Muscle of back (tissue), 13 donors: ENCODE results near the gene CDKN1C. TPM values are rescaled to one million over a fixed set of nuclear protein-coding genes. Genes with fewer than 3 reads are reported as not detected.

Experiments used
- DNase-seq, 3 donors: peaks; one replicate each; pipeline versions ENCODE4 v3.0.0 to v3.0.0-alpha.2; 2013
- long read RNA-seq, 9 donors: transcript quantifications; one replicate each; lab custom pipeline, GENCODE V29; 2026
- polyA plus RNA-seq, 10 donors: library from polyadenylated mRNA; unstranded; fragments of 120-200 nt; gene quantifications; one replicate each; pipeline ENCODE4 v1.2.1, GENCODE V29; 2013; ENCODE audit not compliant: insufficient read length in 10 of 10

CDKN1C gene
- 100 to 1,000 TPM; 135 to 206 (median 171) TPM for polyA plus RNA-seq
- long read RNA-seq, donor 1, transcript CDKN1C-205 (2 exons, 944 nt) = minor isoform, 20 of 248 reads
- long read RNA-seq, donor 1, transcript CDKN1C-204 (4 exons, 1,771 nt) = major isoform, 73 of 248 reads
- long read RNA-seq, donor 1, transcript CDKN1C-201 (4 exons, 1,193 nt) = minor isoform, 7 of 248 reads
- long read RNA-seq, donor 1, transcript CDKN1C-203 (3 exons, 1,930 nt) = minor isoform, 16 of 248 reads
- long read RNA-seq, donor 1, partial matches to known transcripts = 115 of 248 reads
- long read RNA-seq, donor 1, other reads (novel, unspliced or antisense) = 14 of 248 reads
- long read RNA-seq, donor 2, transcript CDKN1C-204 (4 exons, 1,771 nt) = major isoform, 45 of 174 reads
- long read RNA-seq, donor 2, transcript CDKN1C-201 (4 exons, 1,193 nt) = minor isoform, 7 of 174 reads
- long read RNA-seq, donor 2, transcript CDKN1C-203 (3 exons, 1,930 nt) = minor isoform, 13 of 174 reads
- long read RNA-seq, donor 2, transcript CDKN1C-205 (2 exons, 944 nt) = minor isoform, 18 of 174 reads
- long read RNA-seq, donor 2, partial matches to known transcripts = 90 of 174 reads
- long read RNA-seq, donor 2, other reads (novel, unspliced or antisense) = 0 of 174 reads
- long read RNA-seq, donor 3 = 0 reads
- long read RNA-seq, donor 4, transcript CDKN1C-204 (4 exons, 1,771 nt) = major isoform, 29 of 48 reads
- long read RNA-seq, donor 4, transcript CDKN1C-203 (3 exons, 1,930 nt) = minor isoform, 6 of 48 reads
- long read RNA-seq, donor 4, transcript CDKN1C-205 (2 exons, 944 nt) = minor isoform, 11 of 48 reads
- long read RNA-seq, donor 4, partial matches to known transcripts = 0 of 48 reads
- long read RNA-seq, donor 4, other reads (novel, unspliced or antisense) = 0 of 48 reads
- long read RNA-seq, donor 5, transcript CDKN1C-203 (3 exons, 1,930 nt) = minor isoform, 21 of 178 reads
- long read RNA-seq, donor 5, transcript CDKN1C-205 (2 exons, 944 nt) = minor isoform, 27 of 178 reads
- long read RNA-seq, donor 5, transcript CDKN1C-201 (4 exons, 1,193 nt) = minor isoform, 14 of 178 reads
- long read RNA-seq, donor 5, transcript CDKN1C-204 (4 exons, 1,771 nt) = major isoform, 75 of 178 reads
- long read RNA-seq, donor 5, partial matches to known transcripts = 27 of 178 reads
- long read RNA-seq, donor 5, other reads (novel, unspliced or antisense) = 11 of 178 reads
- long read RNA-seq, donor 6, transcript CDKN1C-203 (3 exons, 1,930 nt) = minor isoform, 26 of 237 reads
- long read RNA-seq, donor 6, transcript CDKN1C-205 (2 exons, 944 nt) = minor isoform, 13 of 237 reads
- long read RNA-seq, donor 6, transcript CDKN1C-201 (4 exons, 1,193 nt) = minor isoform, 12 of 237 reads
- long read RNA-seq, donor 6, transcript CDKN1C-204 (4 exons, 1,771 nt) = major isoform, 63 of 237 reads
- long read RNA-seq, donor 6, partial matches to known transcripts = 118 of 237 reads
- long read RNA-seq, donor 6, other reads (novel, unspliced or antisense) = 0 of 237 reads
- long read RNA-seq, donor 7, transcript CDKN1C-205 (2 exons, 944 nt) = minor isoform, 9 of 79 reads
- long read RNA-seq, donor 7, transcript CDKN1C-204 (4 exons, 1,771 nt) = major isoform, 53 of 79 reads
- long read RNA-seq, donor 7, transcript CDKN1C-203 (3 exons, 1,930 nt) = minor isoform, 12 of 79 reads
- long read RNA-seq, donor 7, partial matches to known transcripts = 0 of 79 reads
- long read RNA-seq, donor 7, other reads (novel, unspliced or antisense) = 0 of 79 reads
- long read RNA-seq, donor 8, transcript CDKN1C-205 (2 exons, 944 nt) = minor isoform, 9 of 56 reads
- long read RNA-seq, donor 8, transcript CDKN1C-203 (3 exons, 1,930 nt) = minor isoform, 11 of 56 reads
- long read RNA-seq, donor 8, transcript CDKN1C-204 (4 exons, 1,771 nt) = major isoform, 29 of 56 reads
- long read RNA-seq, donor 8, partial matches to known transcripts = 0 of 56 reads
- long read RNA-seq, donor 8, other reads (novel, unspliced or antisense) = 0 of 56 reads
- long read RNA-seq, donor 9, transcript CDKN1C-204 (4 exons, 1,771 nt) = major isoform, 17 of 26 reads
- long read RNA-seq, donor 9, partial matches to known transcripts = 0 of 26 reads
- long read RNA-seq, donor 9, other reads (novel, unspliced or antisense) = 0 of 26 reads

DNA sequence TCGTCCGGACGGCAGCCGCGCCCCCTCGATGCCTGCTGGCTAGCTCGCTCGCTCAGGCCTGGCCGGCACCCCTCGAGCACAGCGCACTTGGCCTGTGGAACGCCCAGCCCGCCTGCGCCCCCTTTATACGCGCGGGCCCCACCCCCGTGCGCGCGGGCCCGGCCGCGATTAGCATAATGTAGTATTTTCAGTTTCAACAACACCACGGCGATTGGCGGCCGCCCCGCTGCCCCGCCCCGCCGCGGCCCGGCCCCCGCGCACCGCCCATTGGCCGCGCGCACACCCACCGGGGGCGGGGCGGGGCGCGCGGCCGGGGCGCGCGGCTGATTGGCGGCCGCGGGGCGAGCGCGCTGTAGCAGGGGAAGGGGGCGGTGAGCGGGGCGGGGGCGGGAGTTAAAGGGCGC, at the start of gene CDKN1C:
TSS of gene CDKN1C (minus strand) at position 98 of the 404 bp plus-strand sequence. CDS start 319 bp downstream, outside the sequence.
- peak; percentile 89 to 97 (median 91) for DNase-seq

DNA sequence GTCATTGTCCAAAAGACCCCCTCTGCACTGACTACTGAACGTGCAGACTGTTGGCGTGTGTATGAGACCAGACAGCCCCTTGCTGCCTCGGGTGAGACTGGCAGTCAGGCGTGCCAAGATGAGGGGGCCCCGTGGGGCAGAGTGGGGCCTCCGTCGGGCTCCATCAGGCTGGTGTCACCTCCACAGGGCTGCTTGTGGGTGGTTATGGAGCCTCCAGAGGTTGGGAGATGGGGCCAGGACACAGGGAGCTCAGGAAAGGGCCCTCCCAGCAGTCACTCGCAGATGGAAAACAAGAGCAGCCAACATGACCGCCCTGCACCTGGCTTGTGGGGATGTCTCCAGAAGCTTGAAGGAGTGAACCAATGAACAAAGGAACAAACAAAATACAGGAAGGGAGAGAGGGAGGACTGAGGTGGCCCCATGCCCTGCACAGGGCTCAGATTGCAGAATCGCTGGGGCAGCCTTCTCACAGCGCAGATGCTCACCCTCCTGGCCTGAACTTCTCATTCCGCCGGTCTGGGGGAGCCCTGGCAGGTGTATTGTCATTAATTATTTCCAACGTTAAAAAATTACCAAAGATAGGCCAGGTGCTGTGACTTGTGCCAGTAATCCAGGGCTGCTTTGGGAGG, 49.1 kb upstream of the CDKN1C start:
- no peak for DNase-seq

DNA sequence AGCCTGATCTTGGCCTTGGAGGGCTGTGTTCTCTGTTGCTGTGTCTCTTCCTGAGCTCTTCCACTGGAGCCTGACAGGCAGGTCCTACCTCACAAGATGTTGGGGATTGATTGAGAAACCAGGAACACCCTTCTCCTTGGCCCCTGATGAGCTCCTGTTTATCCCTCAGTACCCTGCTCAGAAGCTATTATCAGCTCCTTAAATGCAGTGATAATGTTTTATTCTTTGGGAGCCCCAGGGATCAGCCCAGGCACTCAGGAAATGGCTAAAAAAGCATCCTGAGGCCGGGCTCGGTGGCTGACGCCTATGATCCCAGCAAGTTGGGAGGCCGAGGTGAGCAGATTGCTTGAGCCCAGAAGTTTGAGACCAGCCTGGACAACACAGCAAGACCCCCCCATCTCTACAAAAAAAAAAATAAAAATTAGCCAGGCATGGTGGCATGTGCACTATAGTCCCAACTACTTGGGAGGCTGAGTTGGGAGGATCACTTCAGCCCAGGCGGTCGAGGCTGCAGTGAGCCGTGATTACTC, 48.5 kb upstream of the CDKN1C start:
- no peak for DNase-seq

DNA sequence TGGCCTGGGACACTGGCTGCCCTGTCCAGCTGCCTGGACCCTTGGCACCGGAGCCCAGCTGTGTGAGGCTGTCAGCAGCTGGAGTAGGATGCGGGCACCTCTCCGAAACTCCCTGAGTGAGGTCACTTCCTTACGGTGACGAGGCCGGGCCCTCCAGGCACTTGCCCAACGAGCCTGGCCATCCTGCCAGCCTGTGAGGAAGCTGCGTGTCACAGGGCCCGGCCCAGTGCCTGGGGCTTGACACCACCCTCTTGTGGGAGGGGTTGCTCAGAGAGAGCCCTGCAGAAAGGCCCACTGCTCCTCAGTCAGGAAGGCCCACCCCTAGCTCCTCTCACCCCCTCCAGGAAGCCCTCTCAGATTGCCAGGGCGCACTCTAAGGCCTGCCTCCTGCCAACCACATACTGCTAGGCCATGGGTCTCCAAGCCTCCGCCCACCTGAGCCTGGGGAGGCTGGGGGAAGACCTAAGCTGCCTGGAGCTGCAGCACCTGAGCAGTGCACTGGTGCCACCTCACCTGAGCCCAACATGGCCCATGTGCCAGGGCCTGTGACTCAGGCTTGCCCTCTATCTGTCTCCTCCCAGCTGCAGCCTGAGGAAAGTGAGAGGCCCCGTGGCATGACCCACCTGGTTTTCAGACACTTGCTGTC, 47.9 kb upstream of the CDKN1C start:
- DNase-seq = peak in 1 of 3 donors; percentile 61

DNA sequence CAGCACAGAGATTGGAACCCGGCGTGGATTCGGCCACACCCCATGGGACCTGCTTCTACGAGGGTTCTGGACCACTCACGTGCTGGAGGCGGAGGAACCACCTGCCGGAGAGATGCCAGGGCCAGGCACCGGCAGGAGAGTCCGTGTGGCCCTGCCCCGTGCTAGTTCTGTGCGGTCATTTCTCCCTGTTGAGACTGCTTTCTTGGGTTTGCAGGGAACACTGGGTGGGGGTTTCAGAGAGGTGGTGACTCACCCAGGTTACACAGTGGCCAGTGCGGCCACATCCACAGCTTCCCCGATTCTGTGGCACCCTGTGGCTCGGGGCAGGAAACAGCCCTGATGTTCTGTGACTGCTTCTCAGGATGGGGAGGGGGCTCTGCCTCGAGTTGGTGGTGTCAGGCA, 47.3 kb upstream of the CDKN1C start:
- no peak for DNase-seq

DNA sequence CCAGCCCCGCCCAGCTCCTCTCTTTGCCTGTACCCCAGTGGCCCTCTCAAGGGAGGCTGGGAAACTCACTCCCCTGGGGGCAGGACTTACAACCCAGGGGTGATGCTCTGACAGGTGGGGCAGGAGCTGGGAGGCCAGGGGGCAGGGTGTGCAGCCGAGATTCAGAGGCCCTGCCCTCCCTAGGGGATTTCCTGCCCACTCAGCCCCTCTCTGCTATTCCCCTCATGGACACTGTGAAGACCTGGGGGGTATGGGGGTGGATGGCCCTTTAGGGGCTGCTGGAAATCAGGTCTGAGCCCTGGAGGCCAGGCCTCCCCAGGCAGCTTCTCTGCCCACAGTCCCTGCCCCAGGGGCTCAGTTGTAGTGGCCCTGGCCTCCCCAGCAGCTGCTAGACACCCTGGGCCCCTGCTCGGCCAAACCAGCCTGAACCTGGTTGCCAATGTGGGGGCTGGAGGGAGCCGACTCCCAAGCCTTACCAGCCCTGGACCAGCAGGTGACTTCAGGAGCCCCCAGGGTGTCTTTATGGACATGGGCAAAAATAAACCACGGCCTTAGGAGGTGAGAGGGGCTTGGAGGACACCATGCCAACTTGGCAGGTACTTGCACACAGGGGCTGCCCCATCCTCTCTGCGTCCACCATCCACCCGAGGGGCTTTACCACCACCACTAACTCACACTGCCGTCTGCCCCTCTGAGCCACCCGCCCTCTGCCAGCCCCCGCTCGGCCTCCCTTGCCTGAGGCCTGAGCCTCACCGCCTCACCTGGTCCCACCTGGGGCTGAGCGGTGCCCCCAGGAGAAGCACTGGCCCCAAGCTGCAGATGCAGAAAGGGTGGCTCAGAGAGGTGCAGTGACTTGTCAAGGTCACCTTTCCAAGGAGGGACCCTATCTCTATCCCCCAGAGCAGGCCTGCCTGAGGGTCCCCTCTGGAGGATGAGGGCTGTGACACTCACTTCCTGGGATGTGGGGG, 46.5 kb upstream of the CDKN1C start:
- no peak for DNase-seq

GRCh38 chr11:2931420-2931746, 45.8 kb upstream of the CDKN1C start:
- no peak for DNase-seq

DNA sequence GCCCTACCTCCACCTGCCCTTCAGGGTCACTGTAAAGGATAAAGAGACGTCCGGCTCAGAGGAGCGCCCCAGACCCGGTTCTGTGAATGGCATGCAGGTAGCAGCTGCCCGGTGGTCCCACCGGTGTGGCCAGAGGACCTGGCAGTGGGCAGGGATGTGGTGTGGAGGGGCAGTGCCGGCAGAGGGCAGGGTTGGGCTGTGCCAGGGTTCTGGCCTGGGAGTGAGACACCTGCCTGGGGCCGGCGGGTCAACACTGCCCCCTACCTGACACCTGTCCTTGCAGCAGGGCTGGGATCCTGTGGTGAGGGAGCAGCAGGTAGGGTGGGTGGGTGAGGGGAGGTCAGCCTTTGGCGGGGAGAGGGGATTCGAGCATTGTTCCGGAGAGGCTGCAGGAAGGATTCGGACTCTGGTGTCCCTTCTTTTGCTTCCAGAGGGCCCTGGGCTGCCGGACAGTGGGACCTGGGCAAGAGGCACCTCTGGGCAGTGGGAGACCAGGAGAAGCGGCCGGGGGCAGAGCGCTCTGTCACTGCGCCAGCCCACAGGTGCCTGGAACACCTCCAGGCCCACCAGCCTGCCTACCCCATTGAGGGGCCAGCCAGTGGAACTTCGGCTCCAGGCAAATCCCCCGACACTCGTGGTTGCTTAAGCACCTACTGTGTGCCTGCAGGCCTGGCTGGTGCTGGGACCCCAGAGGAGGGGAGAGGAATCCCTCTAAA, 45.3 kb upstream of the CDKN1C start:
- no peak for DNase-seq

DNA sequence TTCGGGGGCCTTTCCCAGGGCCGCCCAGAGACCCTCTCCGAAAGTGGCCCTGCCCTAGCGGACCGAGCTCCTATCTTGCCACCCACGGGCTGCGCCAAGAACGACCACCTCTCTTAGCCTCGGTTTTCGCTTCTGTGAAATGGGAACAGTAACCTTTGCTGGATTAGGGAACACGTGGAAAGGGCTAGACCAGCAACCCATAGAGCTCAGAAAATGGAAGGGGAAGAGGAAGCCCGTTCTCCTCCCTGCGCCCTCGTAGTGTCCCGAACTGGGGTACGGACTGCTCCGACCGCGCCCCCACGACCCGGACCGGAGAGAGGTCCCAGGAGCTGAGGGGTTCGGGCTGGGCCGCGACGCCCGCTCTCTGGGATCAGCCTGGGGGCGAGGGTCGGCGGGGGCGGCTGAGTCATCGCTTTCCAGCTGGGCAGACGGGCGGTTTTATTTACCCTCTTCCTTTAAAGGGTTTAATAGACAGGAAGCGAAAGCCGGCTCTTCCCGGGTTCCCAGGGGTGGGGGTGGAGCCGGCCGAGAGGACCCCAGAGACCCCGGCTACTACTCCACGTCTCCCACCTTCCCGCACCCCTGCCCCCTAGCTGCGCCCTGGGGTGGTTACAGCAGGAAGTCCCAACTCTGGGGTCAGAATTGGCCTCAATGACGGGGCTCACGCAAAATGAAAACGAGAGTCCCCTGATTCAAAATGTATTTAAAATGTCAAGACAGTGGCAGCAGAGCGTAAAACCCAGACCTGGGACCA, 44.6 kb upstream of the CDKN1C start:
- DNase-seq = no peak

- DNase-seq = no peak
These were observed 44.0 kb upstream of the CDKN1C start for GRCh38 chr11:2929531-2929949.

- DNase-seq = peak in 1 of 3 donors; percentile 65
These were observed 43.3 kb upstream of the CDKN1C start, which contains the start of gene PHLDA2 for GRCh38 chr11:2928605-2929530. TSS of gene PHLDA2 (minus strand) at chr11:2929420. CDS start at chr11:2929364, 56 bp downstream.

GRCh38 chr11:2927851-2928604, 42.5 kb upstream of the CDKN1C start:
- DNase-seq = no peak

GRCh38 chr11:2927121-2927800, 41.7 kb upstream of the CDKN1C start:
- no peak for DNase-seq
